GM19438 (cell line): ENCODE data around the gene COL16A1.
"Not testable (repeated sequence)": the region's sequence is repeated elsewhere in the genome, so short reads cannot be mapped to it uniquely, and the experiment has no call there.

Source experiments
- ATAC-seq: cut with Tn5 transposase; IDR thresholded peaks from one replicate; pipeline ENCODE4 v1.9.1; 2021; ENCODE audit warnings: low read depth; ENCODE audit not compliant: unreplicated experiment

Gene COL16A1

DNA sequence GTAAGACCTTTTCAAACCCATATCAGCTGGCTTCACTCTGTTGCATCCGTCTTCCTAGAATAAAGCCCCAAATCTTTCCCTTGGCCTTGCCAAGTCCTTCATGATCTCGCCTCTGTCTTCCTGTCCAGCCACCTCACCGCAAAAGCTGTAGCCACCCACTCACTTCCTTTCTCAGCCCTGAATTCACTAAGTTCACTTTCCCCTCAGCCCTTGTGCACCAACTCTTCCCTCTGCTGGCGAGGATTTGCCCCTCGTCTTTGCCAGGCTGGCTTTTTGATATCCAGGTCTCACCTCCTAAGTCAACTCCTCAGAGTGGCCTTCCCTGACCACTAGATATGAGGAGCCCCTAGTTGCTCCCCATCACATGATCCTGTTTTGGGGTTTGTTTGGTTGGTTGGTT, 3.9 kb upstream of the COL16A1 start:
- no peak for ATAC-seq

DNA sequence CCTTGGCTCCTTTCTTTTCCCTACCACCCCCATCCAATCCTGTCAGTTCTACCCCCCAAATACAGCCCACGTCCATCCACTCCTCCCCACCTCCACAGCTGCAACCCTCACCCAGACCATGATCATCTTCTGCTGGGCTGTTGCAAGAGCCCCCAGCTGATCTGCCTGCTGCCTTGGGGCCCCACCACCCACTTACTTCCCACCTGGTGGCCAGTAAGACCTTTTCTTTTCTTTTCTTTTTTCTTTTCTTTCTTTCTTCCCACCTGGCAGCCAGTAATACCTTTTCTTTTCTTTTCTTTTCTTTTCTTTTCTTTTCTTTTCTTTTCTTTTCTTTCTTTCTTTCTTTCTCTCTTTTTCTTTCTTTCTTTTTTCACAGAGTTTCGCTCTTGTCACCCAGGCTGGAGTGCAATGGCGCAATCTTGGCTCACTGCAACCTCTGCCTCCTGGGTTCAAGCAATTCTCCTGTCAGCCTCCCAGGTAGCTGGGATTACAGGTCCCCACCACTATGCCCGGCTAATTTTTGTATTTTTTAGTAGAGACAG, 3.3 kb upstream of the COL16A1 start:
- not testable (repeated sequence) for ATAC-seq

DNA sequence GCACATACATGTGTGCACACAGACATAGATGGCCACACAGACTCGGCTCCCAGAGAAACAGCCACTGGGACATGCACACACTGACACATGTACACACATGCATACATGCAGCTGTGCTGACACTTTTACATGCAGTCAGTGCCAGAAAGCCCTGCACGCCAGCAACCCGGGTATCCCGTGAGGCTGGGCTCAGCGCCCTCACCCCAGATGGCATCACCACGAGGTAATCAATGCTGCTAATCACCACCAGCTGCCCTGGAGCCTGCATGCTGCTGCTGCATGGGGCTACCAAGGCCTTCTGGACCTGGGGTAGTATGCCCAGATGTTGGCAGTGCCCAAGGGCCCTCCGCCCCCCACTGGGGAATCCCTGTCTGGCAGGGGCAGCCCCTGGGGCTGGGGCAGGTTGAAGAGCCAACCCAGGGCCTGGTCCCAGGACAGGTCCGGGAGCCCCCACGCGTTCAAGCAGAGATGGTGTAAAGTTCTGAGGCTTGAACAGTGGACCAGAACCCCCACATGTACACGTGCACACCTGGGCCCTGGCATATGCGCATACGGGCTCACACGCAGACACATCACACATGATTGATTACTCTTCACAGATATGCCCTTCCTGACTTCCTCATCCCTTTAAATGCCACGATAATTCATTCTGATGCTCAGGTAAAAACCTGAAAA, 2.7 kb upstream of the COL16A1 start:
- no peak for ATAC-seq

DNA sequence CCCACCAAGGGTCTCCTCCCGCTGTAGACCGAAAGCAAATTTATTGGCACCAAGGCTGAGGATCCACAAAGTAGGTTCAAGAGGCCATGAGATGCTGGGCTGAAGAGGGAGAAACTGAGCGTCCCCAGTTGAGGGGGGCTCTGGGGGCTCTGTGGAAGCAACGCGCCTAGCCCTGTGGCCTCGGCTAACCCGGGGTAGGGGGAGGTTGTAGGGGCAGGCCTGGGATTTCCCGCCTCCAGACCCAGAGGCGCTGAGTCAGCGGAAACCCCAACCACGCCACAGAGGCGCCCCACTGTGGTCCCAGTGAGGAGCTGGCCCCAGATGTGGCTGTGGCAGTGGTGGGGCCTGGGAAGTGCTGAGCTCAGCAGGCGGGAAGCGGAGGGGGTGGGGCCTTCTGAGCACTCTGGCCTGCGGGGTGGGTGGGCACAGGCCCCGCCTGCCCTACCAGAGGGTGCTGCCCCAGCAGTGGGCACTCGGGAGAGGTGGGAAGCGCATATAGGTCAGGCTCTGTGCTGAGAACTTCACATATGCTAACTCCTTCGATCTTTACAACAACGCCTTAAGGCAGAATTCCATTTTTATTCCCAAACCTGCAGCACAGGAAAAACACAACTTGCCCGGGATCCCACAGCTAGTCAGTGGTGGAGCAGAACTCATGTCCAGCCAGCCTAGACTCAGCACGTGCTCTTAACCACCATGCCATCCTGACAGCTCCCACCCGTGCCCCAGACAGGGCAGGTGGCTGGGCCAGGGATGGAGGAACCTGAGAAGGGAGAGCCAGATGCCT, 1.5 kb upstream of the COL16A1 start:
- no peak for ATAC-seq

DNA sequence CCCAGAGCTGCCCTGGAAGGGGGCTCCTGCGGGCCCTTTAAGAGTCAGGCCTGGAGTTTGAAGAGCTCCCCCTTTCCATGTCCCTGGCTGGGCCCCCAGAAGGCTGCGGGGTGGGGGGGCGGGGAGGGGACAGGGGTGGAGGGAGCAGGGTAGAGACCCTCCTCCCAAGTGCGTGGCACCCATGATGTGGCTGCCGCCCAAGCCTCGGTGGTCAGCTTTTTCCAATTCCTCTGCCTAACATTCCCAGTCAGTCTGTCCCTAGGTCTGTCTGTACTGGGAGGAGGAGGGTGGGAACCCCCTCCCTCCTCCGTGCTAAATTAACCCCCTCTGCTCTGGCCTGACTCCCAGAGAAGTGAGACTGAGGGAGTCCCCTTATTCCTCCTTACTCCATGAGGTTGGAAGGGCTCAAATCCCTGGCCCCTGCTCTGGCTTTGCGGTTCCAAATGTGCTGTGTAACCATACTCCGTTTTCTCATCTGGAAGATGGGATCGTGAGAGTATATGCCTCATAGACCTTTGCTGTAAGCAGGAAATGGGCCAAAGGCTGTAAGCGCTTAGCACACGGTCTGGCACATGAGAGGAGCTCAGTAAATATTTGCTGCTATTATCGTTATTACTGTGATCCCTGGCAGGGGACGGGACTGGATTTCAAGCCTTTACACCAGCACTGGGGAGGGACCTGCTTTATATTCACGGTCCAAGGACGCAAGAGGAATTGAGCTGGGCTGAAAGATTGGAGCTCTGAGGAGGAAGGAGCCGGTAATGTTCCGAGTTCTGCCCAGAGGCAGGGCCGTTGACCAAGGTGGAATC, 658 bp upstream of the COL16A1 start:
- ATAC-seq = no peak

DNA sequence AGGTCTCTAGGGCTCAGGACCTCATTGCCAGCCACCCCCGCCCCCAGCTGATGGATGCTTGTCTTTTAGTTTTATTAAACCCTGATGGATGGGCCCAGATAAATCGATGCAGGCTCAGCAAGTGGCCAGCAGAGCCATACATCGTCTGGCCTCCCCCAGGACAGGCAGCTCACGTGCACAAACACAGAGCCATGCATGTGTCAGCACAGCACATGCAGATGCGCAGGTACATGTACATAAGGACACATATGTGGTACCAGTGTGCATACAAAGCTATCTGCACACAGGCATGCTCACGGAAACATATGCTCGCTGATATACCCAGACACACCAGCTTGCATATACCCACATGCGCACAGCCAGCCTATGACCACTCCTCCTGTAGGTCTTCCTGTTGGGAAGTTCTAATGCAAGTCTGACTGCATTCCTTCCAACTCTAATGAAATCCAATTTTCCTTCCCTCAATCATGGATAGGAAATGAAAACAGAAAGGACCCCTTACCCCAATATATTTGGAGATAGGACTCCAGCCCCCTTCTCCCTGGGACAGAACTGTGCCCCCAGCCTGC, 897 bp downstream of the COL16A1 start:
- ATAC-seq = no peak

DNA sequence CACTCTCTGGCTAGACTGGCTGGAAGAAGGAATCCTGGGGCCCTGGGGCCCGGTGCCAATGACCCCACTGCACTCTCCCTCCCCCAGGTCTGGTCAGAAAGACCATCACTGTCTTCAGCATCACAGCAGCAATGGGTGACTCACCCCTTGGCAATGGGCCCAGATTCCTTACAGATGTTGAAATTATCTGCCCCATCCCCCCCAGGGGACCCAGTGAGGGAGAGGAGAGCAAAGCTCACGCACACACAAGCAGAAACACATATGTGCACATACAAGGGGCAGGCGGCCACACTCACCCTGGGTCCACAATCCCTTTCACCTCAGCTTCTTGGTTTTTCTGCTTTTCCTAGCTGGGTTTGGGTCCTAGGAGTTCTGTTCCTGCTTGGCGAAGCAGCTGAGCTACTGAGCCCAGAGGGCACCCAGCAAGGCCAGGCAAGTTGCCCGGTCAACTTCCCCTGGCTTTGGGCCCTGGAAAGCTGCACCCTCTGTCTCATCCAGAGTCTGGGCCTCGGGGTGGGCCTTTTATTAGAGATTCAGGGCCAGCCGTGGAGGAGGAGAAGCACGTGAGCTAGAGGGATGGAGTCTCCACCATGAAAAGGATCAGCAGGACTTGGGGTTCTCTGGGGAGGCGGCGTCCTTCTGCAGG, 2.6 kb downstream of the COL16A1 start:
- ATAC-seq = no peak

DNA sequence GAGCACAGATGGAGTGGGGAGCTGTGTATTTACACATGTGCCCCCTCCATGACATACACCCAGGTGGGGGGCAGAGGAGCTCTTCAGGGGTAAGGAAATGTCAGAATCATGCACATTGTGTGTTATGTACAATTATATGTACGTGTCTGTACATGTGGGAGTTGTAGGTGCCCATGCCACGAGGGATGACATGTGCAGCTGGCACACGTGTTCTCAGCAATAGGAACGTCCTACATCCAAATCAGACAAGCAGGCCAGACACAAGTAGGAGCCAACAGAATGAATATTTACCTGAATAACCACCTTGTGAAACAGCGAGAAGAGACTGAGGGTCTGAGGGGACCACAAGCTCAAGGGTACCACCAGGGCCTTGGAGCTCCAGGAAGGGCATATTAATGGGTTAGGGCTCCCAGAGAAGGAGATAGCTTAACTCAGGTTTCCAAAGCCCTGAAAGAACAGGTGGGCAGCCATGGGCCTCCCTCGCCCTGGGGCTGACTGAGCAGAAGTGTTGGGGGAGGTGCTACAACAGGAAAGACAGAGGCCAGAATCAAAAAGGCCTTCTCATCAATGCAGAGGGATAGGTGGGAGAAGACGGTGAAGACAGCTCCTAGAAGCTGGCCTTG, 3.2 kb downstream of the COL16A1 start:
- ATAC-seq = no peak

DNA sequence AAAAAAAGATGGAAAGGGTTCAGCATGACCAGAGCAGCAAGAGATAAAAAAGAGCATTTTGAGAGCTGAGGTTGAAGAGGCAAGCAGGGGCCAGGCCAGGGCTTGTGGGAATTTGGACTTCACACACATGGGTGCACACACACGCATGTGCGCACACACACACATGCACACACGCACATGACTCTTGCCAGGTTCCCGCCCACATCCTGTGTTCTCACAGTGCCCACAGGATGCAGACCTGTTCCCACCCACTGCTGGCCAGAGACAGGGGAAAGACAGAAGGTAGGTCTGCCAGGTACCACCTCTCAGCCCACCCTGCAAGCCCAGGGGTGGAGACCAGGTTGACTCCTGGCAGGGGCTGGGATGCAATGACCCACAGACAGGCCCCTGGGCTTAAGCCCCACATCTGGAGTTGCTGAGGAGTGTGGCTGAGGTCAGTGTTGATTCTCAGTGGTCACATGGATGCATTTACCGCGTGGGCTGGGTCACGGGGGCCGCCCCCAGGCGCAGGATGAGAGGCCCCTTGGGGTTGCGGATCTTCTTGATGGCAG, 4.4 kb downstream of the COL16A1 start:
- ATAC-seq = no peak

DNA sequence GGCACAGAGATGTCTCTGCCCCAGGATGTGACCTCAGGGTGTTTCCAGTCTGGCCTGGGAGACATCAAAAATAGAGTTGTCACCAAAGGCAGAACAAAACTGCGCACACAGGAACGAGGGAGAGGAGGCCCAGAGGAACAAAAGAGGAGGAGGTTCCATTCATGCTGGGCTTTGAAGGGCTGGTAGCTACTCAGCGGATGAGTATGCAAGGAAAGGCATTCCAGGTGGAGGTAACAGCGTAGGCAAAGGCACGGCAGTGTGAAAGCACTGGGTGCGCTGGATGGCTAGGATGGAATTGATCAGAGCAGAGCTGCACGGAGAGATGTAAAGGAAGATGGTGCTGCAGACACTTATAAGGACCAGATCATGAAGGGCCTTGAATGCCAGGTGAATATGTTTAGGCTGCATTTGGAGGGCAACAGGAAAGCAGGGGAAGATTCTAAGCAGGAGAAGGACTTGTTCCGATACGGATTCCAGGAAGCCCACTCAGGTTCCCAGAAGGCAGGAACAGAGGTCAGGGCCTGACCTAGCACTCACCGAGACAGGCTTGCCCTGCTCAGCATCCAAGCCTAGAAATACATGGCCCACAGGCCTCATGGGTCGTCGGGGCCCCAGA, 6.3 kb downstream of the COL16A1 start:
- no peak for ATAC-seq

DNA sequence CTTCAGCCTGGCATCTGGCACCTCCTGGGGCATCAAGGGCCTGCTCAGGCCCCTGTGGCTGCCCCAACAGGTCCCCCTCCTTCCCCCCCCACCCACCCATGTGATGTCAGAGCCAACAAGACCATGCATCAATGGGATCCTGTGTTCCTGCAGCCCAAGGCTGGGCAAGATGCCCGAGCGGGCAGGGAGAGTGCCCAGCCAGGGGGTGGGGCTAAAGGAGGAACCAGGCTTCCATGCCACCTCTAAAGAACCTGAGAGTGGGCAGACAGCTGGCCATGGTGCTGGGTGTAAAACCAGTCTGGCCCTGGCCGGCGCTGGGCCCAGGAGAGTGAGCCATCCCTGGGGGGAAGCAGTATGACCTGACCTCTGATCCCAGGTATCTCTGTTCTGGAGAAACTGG, 7.6 kb downstream of the COL16A1 start:
- ATAC-seq = no peak

DNA sequence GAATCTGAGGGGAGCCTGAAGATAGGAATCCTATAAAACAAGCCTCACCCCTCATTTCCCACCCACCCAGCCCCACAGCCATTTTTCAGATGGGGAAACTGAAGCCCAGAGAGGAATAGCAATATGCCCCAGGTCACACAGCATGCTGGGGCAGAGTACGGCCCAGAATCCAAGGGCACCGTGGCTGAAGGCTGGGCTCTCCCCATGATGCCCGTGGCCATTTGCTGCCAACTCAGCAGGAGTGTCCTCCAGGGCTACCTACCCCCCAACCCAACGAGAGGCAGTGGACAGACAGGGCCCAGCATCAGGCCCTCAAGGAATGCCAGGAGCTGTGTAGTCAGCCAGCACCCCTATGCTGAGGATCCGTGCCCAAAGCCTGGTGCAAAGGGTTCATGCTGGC, 8.5 kb downstream of the COL16A1 start:
- ATAC-seq = no peak

DNA sequence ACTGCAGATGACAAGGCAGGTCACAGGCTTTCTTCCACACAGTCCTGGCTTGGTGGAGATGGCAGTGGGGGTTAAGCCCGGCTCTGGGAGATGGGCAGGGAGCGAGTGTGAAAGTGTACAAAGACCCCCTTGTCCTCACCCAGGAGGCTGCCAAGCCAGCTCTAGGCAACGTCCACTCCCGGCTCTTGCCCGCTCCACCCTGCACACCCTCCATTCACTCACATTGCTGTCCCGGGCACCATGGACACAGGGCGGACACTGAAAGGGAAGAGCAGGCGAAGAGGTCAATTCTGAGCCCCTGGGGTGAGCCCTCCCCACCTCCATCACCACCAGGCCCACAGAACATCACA, 8.9 kb downstream of the COL16A1 start:
- ATAC-seq = no peak

DNA sequence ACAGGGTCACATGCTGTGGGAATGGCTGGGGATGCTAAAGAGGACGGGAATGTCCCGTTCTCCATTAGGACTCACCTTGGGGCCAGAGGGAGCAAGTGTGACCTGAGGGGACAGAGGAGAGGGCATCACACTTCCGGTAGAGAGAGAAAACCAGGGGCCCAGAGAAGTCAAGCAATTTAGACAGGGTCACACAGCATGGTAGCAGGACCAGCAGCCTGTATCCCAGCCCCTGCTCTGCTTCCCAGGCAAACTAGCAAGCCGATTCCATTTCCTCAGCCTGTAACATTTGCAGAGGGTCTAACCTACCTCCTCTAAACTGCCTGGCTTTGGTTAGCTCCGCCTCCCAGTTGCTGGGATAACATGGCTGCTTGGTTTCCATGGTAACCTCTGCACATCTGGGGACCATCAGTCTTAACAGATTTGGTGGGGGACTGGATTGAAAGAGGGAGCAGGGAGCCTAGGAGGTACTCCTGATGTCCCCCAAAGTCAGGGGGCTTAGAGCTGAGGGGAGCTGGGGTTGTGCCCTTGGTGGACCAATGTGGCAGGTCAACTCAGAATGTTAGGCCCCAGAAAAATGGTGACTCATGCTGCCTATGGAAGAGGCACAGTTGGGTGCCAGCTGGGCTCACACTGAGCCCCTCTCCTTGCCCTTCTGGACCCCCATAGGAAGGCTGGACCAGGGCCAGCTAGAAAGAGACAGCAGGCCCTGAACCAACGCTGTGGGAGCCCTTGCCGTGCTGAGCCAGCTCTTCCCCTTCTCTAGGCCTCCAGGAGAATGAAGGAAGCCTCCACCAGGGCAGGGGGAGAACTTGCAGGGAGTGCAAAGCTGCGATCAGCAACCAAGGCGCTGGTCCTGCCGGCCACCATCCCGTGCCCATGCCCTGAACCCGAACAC, 9.5 kb downstream of the COL16A1 start:
- no peak for ATAC-seq

DNA sequence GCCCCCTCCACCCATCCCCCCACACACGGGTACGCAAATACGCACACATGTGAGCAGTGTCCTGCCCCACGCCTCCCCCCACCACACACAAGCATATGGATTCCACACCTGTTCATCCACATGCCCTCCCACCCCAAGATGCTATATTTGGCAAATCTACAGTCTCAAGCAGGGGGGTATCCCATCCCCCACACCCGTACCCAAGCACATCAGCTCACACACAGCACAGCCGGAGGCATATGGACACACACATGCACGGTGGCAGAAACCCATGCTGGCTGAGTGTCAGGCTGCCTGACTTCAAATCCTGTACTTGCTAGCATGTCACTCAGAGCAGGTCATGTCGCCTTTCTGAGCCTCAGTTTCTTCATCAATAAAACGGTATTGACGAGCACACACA, 10.6 kb downstream of the COL16A1 start:
- no peak for ATAC-seq

DNA sequence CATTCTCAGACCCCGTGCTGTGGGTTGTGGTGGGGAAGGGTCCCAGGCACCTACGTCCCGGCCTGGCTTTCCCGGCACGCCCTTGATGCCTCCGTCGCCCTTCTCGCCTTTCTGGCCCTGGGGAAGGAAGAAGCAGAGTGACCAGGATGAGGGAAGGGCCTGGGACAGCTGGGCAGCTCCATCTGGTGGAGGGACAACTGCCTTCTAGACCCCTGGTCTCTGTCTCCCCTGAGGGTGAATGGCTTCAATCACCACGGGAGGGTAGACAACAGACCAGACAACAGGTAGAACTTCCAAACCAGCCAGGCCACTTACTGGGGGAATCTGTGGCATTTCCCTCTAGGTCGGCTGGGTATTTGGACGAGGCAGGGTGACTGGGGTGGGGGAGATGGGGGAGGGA, 11.9 kb downstream of the COL16A1 start:
- ATAC-seq = no peak

DNA sequence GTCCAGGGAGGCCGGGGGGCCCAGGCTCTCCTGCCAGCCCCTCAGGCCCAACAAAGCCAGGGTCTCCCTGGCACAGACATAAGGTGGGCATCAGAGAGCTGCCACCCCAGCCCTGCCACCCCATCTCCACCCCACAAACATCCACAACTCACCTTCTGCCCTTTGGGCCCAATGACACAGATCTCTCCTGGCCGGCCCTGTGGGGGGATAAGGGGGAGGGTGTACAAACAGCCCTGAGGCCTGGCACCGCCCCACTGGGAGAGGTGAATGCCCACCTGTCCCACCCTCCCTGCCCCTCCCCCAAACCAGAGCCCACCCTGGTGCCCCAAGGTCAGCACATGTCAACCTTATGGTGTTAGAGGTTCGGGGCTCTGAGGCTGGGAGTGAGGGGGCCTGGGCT, 12.4 kb downstream of the COL16A1 start:
- ATAC-seq = no peak

DNA sequence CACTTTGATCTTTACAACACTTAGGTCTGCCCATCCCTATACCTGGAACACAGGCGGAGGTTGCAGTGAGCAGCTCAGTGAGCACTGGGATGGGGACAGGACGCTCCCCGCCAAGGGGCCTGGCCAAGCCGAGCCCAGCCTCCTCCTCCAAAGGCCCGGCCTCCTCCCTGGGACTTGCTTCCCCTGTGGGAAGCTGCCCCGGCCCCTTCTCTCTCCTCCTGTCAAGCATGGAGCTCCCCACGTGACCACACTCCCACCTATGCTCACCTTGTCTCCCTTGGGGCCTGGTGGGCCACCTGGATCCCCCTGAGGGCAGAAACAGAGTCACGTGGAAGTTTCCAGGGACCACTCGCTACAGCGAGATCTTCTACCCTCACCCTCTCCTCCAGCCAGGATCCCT, 12.9 kb downstream of the COL16A1 start:
- ATAC-seq = no peak
